KOPT-K1 (cell line): Measurements from ENCODE around the gene PKN3.
"Not testable (repeated sequence)": the region's sequence is repeated elsewhere in the genome, so short reads cannot be mapped to it uniquely, and the experiment has no call there.

Experiments used
- H3K27ac ChIP-seq: fragments of 200-600 bp; sonication (generic); 2 replicates; pipeline ENCODE4 v1.5.1; 2016; ENCODE audit warnings: antibody characterized with exemption, mild to moderate bottlenecking, low read depth, low read length; ENCODE audit not compliant: poor library complexity, severe bottlenecking
- H3K36me3 ChIP-seq: fragments of 200-600 bp; sonication (generic); 2 replicates; pipeline ENCODE4 v1.5.1; 2017; ENCODE audit warnings: antibody characterized with exemption, mild to moderate bottlenecking, low read length, moderate library complexity; ENCODE audit not compliant: insufficient read depth
- H3K9me3 ChIP-seq: fragments of 200-600 bp; sonication (generic); 2 replicates; pipeline ENCODE4 v1.5.1; 2017; ENCODE audit warnings: antibody characterized with exemption, low read length, mild to moderate bottlenecking; ENCODE audit not compliant: insufficient read depth, poor library complexity, severe bottlenecking

PKN3 gene

GRCh38 chr9:128687453-128687852, 14.8 kb upstream of the PKN3 start:
- peaks cover 21% of the 10 kb centered on the region for H3K36me3 ChIP-seq
- no peaks in the 10 kb centered on the region for H3K9me3 ChIP-seq
- H3K27ac ChIP-seq: peak overlapping the region; percentile 94

- no peaks in the 10 kb centered on the region for H3K9me3 ChIP-seq
- H3K36me3 ChIP-seq: peaks cover 34% of the 10 kb centered on the region
- peak within 1 kb of the TSS; percentile 94 for H3K27ac ChIP-seq
Observed at GRCh38 chr9:128688501-128689292, 13.6 kb upstream of the PKN3 start, which contains the start of gene SET. Gene SET (plus strand): TSS chr9:128689222. CDS start chr9:128689583, 361 bp downstream.

GRCh38 chr9:128689293-128689774, 13.0 kb upstream of the PKN3 start:
- Histone ChIP-seq H3K27ac (peak overlapping the region; percentile 94), H3K9me3 (no peaks in the 10 kb centered on the region), H3K36me3 (peaks cover 40% of the 10 kb centered on the region)

GRCh38 chr9:128689820-128690683, 12.3 kb upstream of the PKN3 start:
- Histone ChIP-seq H3K36me3 (peaks cover 45% of the 10 kb centered on the region), H3K9me3 (no peaks in the 10 kb centered on the region), H3K27ac (peak overlapping the region; percentile 86)

- Histone ChIP-seq H3K36me3 (peaks cover 49% of the 10 kb centered on the region), H3K27ac (peak overlapping the region; percentile 86), H3K9me3 (no peaks in the 10 kb centered on the region)
Observed at GRCh38 chr9:128690684-128691034, 11.6 kb upstream of the PKN3 start.

GRCh38 chr9:128693738-128694137, 8.6 kb upstream of the PKN3 start:
- H3K27ac ChIP-seq, H3K9me3 ChIP-seq: not testable (repeated sequence)
- H3K36me3 ChIP-seq: peaks cover 72% of the 10 kb centered on the region

GRCh38 chr9:128694344-128694743, 8.0 kb upstream of the PKN3 start:
- peaks cover 72% of the 10 kb centered on the region for H3K36me3 ChIP-seq
- no peaks in the 10 kb centered on the region for H3K9me3 ChIP-seq
- no peak overlapping the region for H3K27ac ChIP-seq

GRCh38 chr9:128696923-128697707, 5.2 kb upstream of the PKN3 start:
- Histone ChIP-seq H3K36me3 (peaks cover 54% of the 10 kb centered on the region), H3K9me3 (no peaks in the 10 kb centered on the region), H3K27ac (no peak overlapping the region)

- not testable (repeated sequence) for H3K27ac ChIP-seq
Observed at GRCh38 chr9:128699096-128699795, 3.1 kb upstream of the PKN3 start.

GRCh38 chr9:128701227-128701854, 962 bp upstream of the PKN3 start:
- Histone ChIP-seq H3K27ac (no peak overlapping the region), H3K36me3 (peaks cover 16% of the 10 kb centered on the region), H3K9me3 (no peaks in the 10 kb centered on the region)

More at GRCh38 chr9:128699096-128699795, 3.1 kb upstream of the PKN3 start:
- H3K36me3 ChIP-seq: peaks cover 33% of the 10 kb centered on the region
- H3K9me3 ChIP-seq: not testable (repeated sequence)

- no peaks in the 10 kb centered on the region for H3K36me3 ChIP-seq
- no peaks in the 10 kb centered on the region for H3K9me3 ChIP-seq
- peak overlapping the region; percentile 50 for H3K27ac ChIP-seq
Observed at GRCh38 chr9:128702949-128703615, 779 bp downstream of the PKN3 start.

- no peak overlapping the region for H3K27ac ChIP-seq
- no peaks in the 10 kb centered on the region for H3K9me3 ChIP-seq
- H3K36me3 ChIP-seq: no peaks in the 10 kb centered on the region
Observed at GRCh38 chr9:128703616-128704355, 1.5 kb downstream of the PKN3 start.

- no peaks in the 10 kb centered on the region for H3K36me3 ChIP-seq
- H3K9me3 ChIP-seq: no peaks in the 10 kb centered on the region
- no peak overlapping the region for H3K27ac ChIP-seq
Observed at GRCh38 chr9:128704356-128704670, 2.0 kb downstream of the PKN3 start.
